ENCODE data around the gene AFF4. TPM values are rescaled to one million over a fixed set of nuclear protein-coding genes. Genes with fewer than 3 reads are reported as not detected.
A peak's percentile ranks its signal among the peaks of the same experiment; 100 is the strongest.

The AFF4 gene
- total RNA-seq, 2 experiments from 2014 or later, result 97.9 to 103 TPM

GRCh38 chr5:132971483-132972435, 8.3 kb upstream of the AFF4 start:
- DNase-seq, result no peak
- peaks cover 0 to 8% of the 10 kb centered on the region in 2 experiments for H3K9me3 ChIP-seq (ENCODE audit: control insufficient read depth in 1 of 2, insufficient read depth in 1 of 2, low read length in 2 of 2)
- no peak for TF ChIP-seq CTCF (IDR thresholded peaks at IDR 0.05)
- no peak for ATAC-seq (ENCODE audit: poor library complexity)
- H3K27ac ChIP-seq (ENCODE audit: low read depth in 1 of 2, low read length in 2 of 2), result no peak overlapping the region
- H3K9me3 Mint-ChIP-seq, result peaks cover 3% of the 10 kb centered on the region
- no peaks in the 10 kb centered on the region for H3K36me3 ChIP-seq (ENCODE audit: insufficient read depth, low read length)
- no peaks in the 10 kb centered on the region for H3K4me1 Mint-ChIP-seq (ENCODE audit: low read depth)
- no peak overlapping the region for H3K4me3 ChIP-seq (ENCODE audit: low read length)
- ChIA-PET POLR2A (no interaction called here), CTCF (interaction anchor here (0.7 kb wide), 1 partner anchor 30 kb away, joined by 3 read pairs; no protein-coding TSS in a partner anchor)
- no peak overlapping the region for H3K27ac Mint-ChIP-seq
- H3K27me3 ChIP-seq (ENCODE audit: control insufficient read depth in 1 of 2, insufficient read depth in 2 of 2, low read length in 2 of 2), result no peaks in the 10 kb centered on the region
- intact Hi-C loops (cut with DNase I, micrococcal nuclease), result loop anchor here in 1 of 2 experiments (5.0 kb wide), 1 partner anchor 41 kb away; no protein-coding TSS in a partner anchor
- H3K4me1 ChIP-seq (ENCODE audit: insufficient read depth, low read length), result no peaks in the 10 kb centered on the region
- H3K36me3 Mint-ChIP-seq (ENCODE audit: low read depth), result no peaks in the 10 kb centered on the region
- H3K27me3 Mint-ChIP-seq, result peaks cover under 1% of the 10 kb centered on the region
- H3K4me3 Mint-ChIP-seq, result no peak overlapping the region

GRCh38 chr5:132965120-132965519, 1.7 kb upstream of the AFF4 start:
- no peak for DNase-seq
- ChIA-PET CTCF (interaction anchor here (0.6 kb wide), 1 partner anchor 32 kb away, joined by 3 read pairs; no protein-coding TSS in a partner anchor), POLR2A (interaction anchor here (4.2 kb wide), 1 partner anchor 87 kb away, joined by 97 read pairs; the partner anchor contains the start of gene HSPA4)
- Mint-ChIP-seq H3K9me3 (no peaks in the 10 kb centered on the region), H3K27me3 (no peaks in the 10 kb centered on the region), H3K36me3 (ENCODE audit: low read depth) (peaks cover 15% of the 10 kb centered on the region), H3K4me1 (ENCODE audit: low read depth) (peaks cover 25% of the 10 kb centered on the region), H3K4me3 (peak overlapping the region; percentile 54), H3K27ac (peak overlapping the region; percentile 97)
- Histone ChIP-seq H3K27ac (ENCODE audit: low read depth in 1 of 2, low read length in 2 of 2) (no peak overlapping the region), H3K27me3 (ENCODE audit: control insufficient read depth in 1 of 2, insufficient read depth in 2 of 2, low read length in 2 of 2) (no peaks in the 10 kb centered on the region), H3K9me3 (ENCODE audit: control insufficient read depth in 1 of 2, insufficient read depth in 1 of 2, low read length in 2 of 2) (no peaks in the 10 kb centered on the region), H3K4me3 (ENCODE audit: low read length) (no peak overlapping the region), H3K36me3 (ENCODE audit: insufficient read depth, low read length) (no peaks in the 10 kb centered on the region), H3K4me1 (ENCODE audit: insufficient read depth, low read length) (peaks cover 17% of the 10 kb centered on the region)
- ATAC-seq (ENCODE audit: poor library complexity), result no peak
- TF ChIP-seq CTCF (IDR thresholded peaks at IDR 0.05), result no peak
- intact Hi-C loops (cut with DNase I, micrococcal nuclease), result loop anchor here (2.0 kb wide), 2 partner anchors 62 to 88 kb away; partner anchors contain the start of genes ZCCHC10 (in 2 of the 2) and HSPA4 (in 1 of the 2)

- TF ChIP-seq CTCF (IDR thresholded peaks at IDR 0.05), result no peak
- Histone ChIP-seq H3K4me1 (ENCODE audit: insufficient read depth, low read length) (peaks cover 26% of the 10 kb centered on the region), H3K4me3 (ENCODE audit: low read length) (peak overlapping the region; percentile 65), H3K27me3 (ENCODE audit: control insufficient read depth in 1 of 2, insufficient read depth in 2 of 2, low read length in 2 of 2) (no peaks in the 10 kb centered on the region), H3K36me3 (ENCODE audit: insufficient read depth, low read length) (no peaks in the 10 kb centered on the region), H3K9me3 (ENCODE audit: control insufficient read depth in 1 of 2, insufficient read depth in 1 of 2, low read length in 2 of 2) (no peaks in the 10 kb centered on the region), H3K27ac (ENCODE audit: low read depth in 1 of 2, low read length in 2 of 2) (peak overlapping the region; percentile 92 to 96)
- Mint-ChIP-seq H3K4me1 (ENCODE audit: low read depth) (peaks cover 48% of the 10 kb centered on the region), H3K4me3 (peak overlapping the region; percentile 99), H3K9me3 (no peaks in the 10 kb centered on the region), H3K36me3 (ENCODE audit: low read depth) (peaks cover 36% of the 10 kb centered on the region), H3K27me3 (no peaks in the 10 kb centered on the region), H3K27ac (peak overlapping the region; percentile 97)
- ChIA-PET POLR2A (interaction anchor here (0.6 to 4.2 kb wide), 19 partner anchors 8 to 1776 kb away, joined by 3 to 97 read pairs (median 6); partner anchors contain the start of genes CAMLG, CCNI2, GDF9 and HSPA4), CTCF (interaction anchor here (1.7 kb wide), 1 partner anchor 89 kb away, joined by 5 read pairs; the partner anchor contains the start of gene HSPA4)
- intact Hi-C loops (cut with DNase I, micrococcal nuclease), result loop anchor here (2.0 to 5.0 kb wide), 4 partner anchors 88 to 1795 kb away; partner anchors contain the start of genes DDX46 (in 1 of the 2), GDF9 (in 1 of the 2), KIF3A (in 1 of the 2) and UQCRQ (in 1 of the 2)
- DNase-seq (peak in 3 of 14 experiments; percentile 53 to 56 (median 55)), ATAC-seq (ENCODE audit: poor library complexity) (no peak)
Measured at GRCh38 chr5:132962429-132963021, 909 bp downstream of the AFF4 start.

All from CD4-positive, alpha-beta T cell (primary cell).